B cell (primary cell): ENCODE results near the gene TTC27. TPM values are rescaled to one million over a fixed set of nuclear protein-coding genes. Genes with fewer than 3 reads are reported as not detected.

ENCODE experiments used
- ATAC-seq: fragments of 200-7000 bp; cut with Tn5 transposase; one replicate; pipeline ENCODE4 v1.10.0; 2021; ENCODE audit warnings: low read depth, mild to moderate bottlenecking, moderate number of reproducible peaks, moderate library complexity
- CTCF ChIA-PET: fragments of 350-600 bp; sonication (Branson Sonifier 250); formaldehyde crosslinking; loops from one replicate; lab custom pipeline; 2021; ENCODE audit warnings: antibody characterized with exemption, inconsistent platforms; lab: Charles Lee
- POLR2A ChIA-PET: fragments of 350-600 bp; sonication (Branson Sonifier 250); formaldehyde crosslinking; loops from one replicate; lab custom pipeline; 2021; ENCODE audit warnings: antibody characterized with exemption; lab: Charles Lee
- DNase-seq: peaks from one replicate; pipeline ENCODE4 v3.0.0; 2013
- H2AFZ ChIP-seq: 2 replicates; pipeline ENCODE4 v1.6.1; 2012; ENCODE audit warnings: mild to moderate bottlenecking, low read depth, low read length; ENCODE audit not compliant: insufficient read depth, poor library complexity, severe bottlenecking
- H3K27ac ChIP-seq, 2 donors: 1 replicate in 1 of 2; 2 replicates in 1 of 2; pipeline ENCODE4 v1.5.1; 2012 to 2013; ENCODE audit warnings: low read length in 2 of 2, mild to moderate bottlenecking in 2 of 2, moderate library complexity in 1 of 2
- H3K27me3 ChIP-seq, 4 experiments: fragments of 200-600 bp in 1 of 4; sonication (generic) in 1 of 4; replicated peaks in 1 of 4; 1 replicate in 2 of 4; 2 replicates in 2 of 4; pipeline versions ENCODE4 v1.6.1 to v1.7.0; 2013 to 2016; ENCODE audit warnings: low read length in 3 of 4, mild to moderate bottlenecking in 2 of 4, mixed read lengths in 1 of 4, moderate library complexity in 1 of 4; ENCODE audit not compliant: insufficient read depth in 4 of 4, control insufficient read depth in 3 of 4; ENCODE audit errors: control extremely low read depth in 1 of 4
- H3K36me3 ChIP-seq, 2 experiments: replicated peaks in 1 of 2; 1 replicate in 1 of 2; 2 replicates in 1 of 2; pipeline versions ENCODE4 v1.6.1 to v1.7.1; 2013; ENCODE audit warnings: low read length in 1 of 2; ENCODE audit not compliant: insufficient read depth in 2 of 2, control insufficient read depth in 1 of 2; ENCODE audit errors: control extremely low read depth in 1 of 2, extremely low read depth in 1 of 2
- H3K4me1 ChIP-seq, 2 donors: fragments of 200-600 bp in 1 of 2; sonication (generic) in 1 of 2; 1 replicate in 1 of 2; 2 replicates in 1 of 2; pipeline versions ENCODE4 v1.5.1 to v1.6.1; 2013 to 2017; ENCODE audit warnings: low read length in 2 of 2; ENCODE audit not compliant: control insufficient read depth in 2 of 2, insufficient read depth in 2 of 2
- H3K4me2 ChIP-seq: replicated peaks from 2 replicates; pipeline ENCODE3; 2012; ENCODE audit warnings: mild to moderate bottlenecking, low read depth, low read length; ENCODE audit not compliant: poor library complexity, severe bottlenecking
- H3K4me3 ChIP-seq, 5 experiments: fragments of 200-600 bp in 1 of 5; sonication (generic) in 1 of 5; 1 replicate in 3 of 5; 2 replicates in 2 of 5; pipeline versions ENCODE4 v1.5.1 to v1.7.0; 2011 to 2016; ENCODE audit warnings: low read length in 4 of 5, mild to moderate bottlenecking in 4 of 5, low read depth in 2 of 5, control low read depth in 1 of 5, moderate library complexity in 1 of 5; ENCODE audit not compliant: insufficient read depth in 1 of 5; ENCODE audit errors: control extremely low read depth in 1 of 5, extremely low read depth in 1 of 5
- H3K79me2 ChIP-seq: fragments of 200-600 bp; sonication (generic); one replicate; pipeline ENCODE4 v1.6.0; 2016; ENCODE audit warnings: low read length; ENCODE audit not compliant: control insufficient read depth, insufficient read depth
- H3K9ac ChIP-seq: fragments of 200-600 bp; sonication (generic); 2 replicates; pipeline ENCODE4 v1.6.1; 2017; ENCODE audit warnings: mild to moderate bottlenecking, low read length, moderate library complexity
- H3K9me3 ChIP-seq, 3 donors: one replicate each; pipeline versions ENCODE4 v1.6.1 to v1.7.1; 2013; ENCODE audit warnings: low read length in 2 of 3; ENCODE audit not compliant: control insufficient read depth in 2 of 3, insufficient read depth in 1 of 3; ENCODE audit errors: control extremely low read depth in 1 of 3
- H4K20me1 ChIP-seq: 2 replicates; pipeline ENCODE4 v1.6.0; 2012; ENCODE audit warnings: mild to moderate bottlenecking, low read length; ENCODE audit not compliant: insufficient read depth, control insufficient read depth, poor library complexity, severe bottlenecking
- H3K27ac Mint-ChIP-seq: one replicate; pipeline ENCODE4 v1.8.0; 2021; ENCODE audit warnings: mixed read lengths
- H3K27me3 Mint-ChIP-seq: one replicate; pipeline ENCODE4 v1.8.0; 2021; ENCODE audit warnings: mixed read lengths
- H3K4me1 Mint-ChIP-seq: one replicate; pipeline ENCODE4 v1.8.0; 2021; ENCODE audit warnings: mixed read lengths
- H3K4me3 Mint-ChIP-seq: one replicate; pipeline ENCODE4 v1.8.0; 2021; ENCODE audit warnings: mixed read lengths
- H3K9me3 Mint-ChIP-seq: one replicate; pipeline ENCODE4 v1.8.0; 2022; ENCODE audit warnings: mixed read lengths; ENCODE audit not compliant: insufficient read depth
- CTCF ChIP-seq: fragments of 200-600 bp; IDR thresholded peaks from one replicate; pipeline ENCODE4 v1.8.0; 2022; ENCODE audit warnings: antibody characterized with exemption, mild to moderate bottlenecking
- EZH2 ChIP-seq: IDR thresholded peaks from 2 replicates; pipeline ENCODE4 v1.6.1; 2012; ENCODE audit warnings: borderline replicate concordance, low read depth, mild to moderate bottlenecking, moderate library complexity, low read length; ENCODE audit not compliant: insufficient read depth, poor library complexity, severe bottlenecking
- WGBS: methylation state at CpG from one replicate; pipeline ENCODE4 v1.1.5; 2013; ENCODE audit warnings: missing lambda C conversion rate; ENCODE audit not compliant: insufficient coverage; 5-methylcytosine and 5-hydroxymethylcytosine counted together
- intact Hi-C: fragments of 100-400 bp; cut with micrococcal nuclease; formaldehyde crosslinking; loops from one replicate; pipeline ENCODE4 v1.10.0; 2022
- polyA plus RNA-seq: library from polyadenylated mRNA; depleted of rRNA; stranded (reverse); fragments of >200 nt; gene quantifications from 2 replicates; pipeline ENCODE4 v1.2.3, GENCODE V29; 2012
- total RNA-seq, 2 donors: library from RNA; stranded (reverse); fragments of 120-200 nt in 1 of 2; gene quantifications; 1 replicate in 1 of 2; 2 replicates in 1 of 2; pipeline versions ENCODE4 v1.2.3 to v1.2.4, GENCODE V29; 2013 to 2022

TTC27 gene
- total and polyA plus RNA-seq, 2 donors (not counting 1 experiment from before 2014, with no cell fraction given) = 22.7 to 28.5 TPM

GRCh38 chr2:32697156-32697555 lies 69.3 kb downstream of the TTC27 start:
- Mint-ChIP-seq H3K27ac (no peak overlapping the region), H3K4me1 (no peaks in the 10 kb centered on the region), H3K9me3 (no peaks in the 10 kb centered on the region), H3K27me3 (no peaks in the 10 kb centered on the region), H3K4me3 (no peak overlapping the region)
- H3K36me3 ChIP-seq = peaks cover 2 to 3% of the 10 kb centered on the region in 2 experiments
- ATAC-seq = no peak
- H3K27me3 ChIP-seq = no peaks in the 10 kb centered on the region
- H3K4me2 ChIP-seq = no peak overlapping the region
- H3K79me2 ChIP-seq = no peaks in the 10 kb centered on the region
- no peak overlapping the region for H3K27ac ChIP-seq
- no peaks in the 10 kb centered on the region for H4K20me1 ChIP-seq
- POLR2A ChIA-PET = no interaction called here
- H3K9ac ChIP-seq = no peak overlapping the region
- H3K9me3 ChIP-seq = no peaks in the 10 kb centered on the region
- CTCF ChIA-PET = no interaction called here
- no peak overlapping the region for H3K4me3 ChIP-seq
- H2AFZ ChIP-seq = no peak overlapping the region
- intact Hi-C loops = no loop called here
- H3K4me1 ChIP-seq = no peaks in the 10 kb centered on the region
- DNase-seq = no peak
- TF ChIP-seq EZH2 = no peak
- TF ChIP-seq CTCF = no peak

- Histone ChIP-seq H3K79me2 (no peaks in the 10 kb centered on the region), H3K4me3 (no peak overlapping the region), H3K36me3 (peaks cover 0 to 11% of the 10 kb centered on the region in 2 experiments), H3K9me3 (no peaks in the 10 kb centered on the region), H2AFZ (no peak overlapping the region), H3K4me1 (no peaks in the 10 kb centered on the region), H4K20me1 (no peaks in the 10 kb centered on the region), H3K27ac (no peak overlapping the region), H3K9ac (no peak overlapping the region), H3K27me3 (no peaks in the 10 kb centered on the region), H3K4me2 (no peak overlapping the region)
- H3K27me3 Mint-ChIP-seq = no peaks in the 10 kb centered on the region
- ChIA-PET POLR2A (no interaction called here), CTCF (no interaction called here)
- WGBS = no CpG with 5 or more reads among the region's 1 CpG
- intact Hi-C loops = no loop called here
- no peak overlapping the region for H3K4me3 Mint-ChIP-seq
- H3K27ac Mint-ChIP-seq = no peak overlapping the region
- no peaks in the 10 kb centered on the region for H3K4me1 Mint-ChIP-seq
- ATAC-seq (no peak), DNase-seq (no peak)
- H3K9me3 Mint-ChIP-seq = no peaks in the 10 kb centered on the region
- no peak for TF ChIP-seq EZH2
- no peak for TF ChIP-seq CTCF
Measured at GRCh38 chr2:32699151-32699550, 71.3 kb downstream of the TTC27 start.
